HT-29 (cell line): Measurements from ENCODE around the gene PDE6B. TPM values are rescaled to one million over a fixed set of nuclear protein-coding genes. Genes with fewer than 3 reads are reported as not detected.
"Not testable (repeated sequence)": the region's sequence is repeated elsewhere in the genome, so short reads cannot be mapped to it uniquely, and the experiment has no call there.

Experiments used
- DNase-seq: peaks from one replicate; pipeline ENCODE4 v3.0.0-alpha.2; 2015; ENCODE audit warnings: low spot score
- total RNA-seq: library from RNA; depleted of rRNA; stranded (reverse); fragments of >200 nt; shearing (Covaris generic); gene quantifications from 2 replicates; pipeline ENCODE4 v1.2.3, GENCODE V29; 2014

Gene PDE6B
- total RNA-seq, 1 experiment from 2014 or later, result not detected

GRCh38 chr4:635851-636627 lies 10.7 kb downstream of the PDE6B start:
- DNase-seq, result no peak

GRCh38 chr4:636628-637159 lies 11.3 kb downstream of the PDE6B start:
- DNase-seq, result no peak

GRCh38 chr4:637536-638280 lies 12.3 kb downstream of the PDE6B start:
- no peak for DNase-seq

- not testable (repeated sequence) for DNase-seq
These were observed 17.0 kb downstream of the PDE6B start for GRCh38 chr4:642366-642765.

GRCh38 chr4:646460-646859 lies 21.1 kb downstream of the PDE6B start:
- DNase-seq, result no peak

GRCh38 chr4:647481-647880 lies 22.1 kb downstream of the PDE6B start:
- no peak for DNase-seq

- DNase-seq, result no peak
These were observed 23.4 kb downstream of the PDE6B start for GRCh38 chr4:648579-649292.

- DNase-seq, result no peak
These were observed 23.9 kb downstream of the PDE6B start for GRCh38 chr4:649293-649625.

GRCh38 chr4:649751-650310 lies 24.5 kb downstream of the PDE6B start:
- DNase-seq, result no peak

- no peak for DNase-seq
These were observed 25.1 kb downstream of the PDE6B start for GRCh38 chr4:650461-650860.

GRCh38 chr4:650951-651883 lies 25.8 kb downstream of the PDE6B start:
- DNase-seq, result no peak

GRCh38 chr4:651884-652642 lies 26.7 kb downstream of the PDE6B start:
- no peak for DNase-seq

GRCh38 chr4:653080-653821 lies 27.9 kb downstream of the PDE6B start:
- no peak for DNase-seq

- DNase-seq, result no peak
These were observed 28.6 kb downstream of the PDE6B start for GRCh38 chr4:653831-654502.

- no peak for DNase-seq
These were observed 29.1 kb downstream of the PDE6B start for GRCh38 chr4:654503-654845.

GRCh38 chr4:654871-655463 lies 29.6 kb downstream of the PDE6B start:
- no peak for DNase-seq

GRCh38 chr4:655464-656151 lies 30.2 kb downstream of the PDE6B start:
- no peak for DNase-seq
